Left colon (tissue), 2 donors: ENCODE data around the gene CACFD1. TPM values are rescaled to one million over a fixed set of nuclear protein-coding genes. Genes with fewer than 3 reads are reported as not detected.

Experiments
- ATAC-seq: fragments of 200-7000 bp; cut with Tn5 transposase; one replicate; pipeline ENCODE4 v1.9.1; 2020; ENCODE audit warnings: mild to moderate bottlenecking, moderate library complexity
- DNase-seq, 2 donors: peaks; one replicate each; pipeline ENCODE4 v3.0.0-alpha.2; 2020
- intact Hi-C, 2 donors: fragments of 100-400 bp; cut with DNase I in 1 of 2; cut with micrococcal nuclease in 1 of 2; formaldehyde crosslinking; loops; one replicate each; pipeline versions ENCODE4 v1.11.2 to v1.14.0; 2022; cut with DNase I, micrococcal nuclease
- total RNA-seq, 2 donors: library from RNA; stranded (reverse); fragmentation: NEBNext Ultra II Directional; extraction: Animal tissue kit (Norgen Biotek cat#: 25700); gene quantifications; one replicate each; pipeline ENCODE4 v1.2.1, GENCODE V29; 2021
- donor health status: DM: no; HTN: no; CAD: no.
- donor health status: DM: yes; HTN: yes; CAD: no.

The CACFD1 gene
- total RNA-seq, 2 donors from 2014 or later, result 66.1 to 75.4 TPM

DNA sequence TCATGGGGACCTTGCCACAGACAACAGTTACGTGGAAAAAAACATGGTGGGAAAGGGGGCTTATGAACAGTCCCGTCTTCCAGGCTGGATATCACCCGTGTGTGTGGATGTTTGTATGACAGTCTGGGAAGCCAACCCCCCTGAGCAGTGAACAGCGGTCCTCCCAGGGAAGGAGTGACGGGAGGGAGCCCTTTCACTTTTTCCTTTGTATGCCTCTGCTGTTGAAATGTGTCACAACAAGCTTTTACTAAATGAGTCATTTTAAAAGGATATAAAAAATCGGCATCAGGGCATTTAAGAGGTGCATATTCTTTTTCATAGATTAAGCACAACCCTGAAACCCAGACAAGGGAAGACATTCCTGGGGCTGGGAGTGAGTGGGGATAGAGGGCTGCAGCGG lies 59.9 kb downstream of the CACFD1 start:
- intact Hi-C loops, result no loop called here
- ATAC-seq (no peak), DNase-seq (no peak)

DNA sequence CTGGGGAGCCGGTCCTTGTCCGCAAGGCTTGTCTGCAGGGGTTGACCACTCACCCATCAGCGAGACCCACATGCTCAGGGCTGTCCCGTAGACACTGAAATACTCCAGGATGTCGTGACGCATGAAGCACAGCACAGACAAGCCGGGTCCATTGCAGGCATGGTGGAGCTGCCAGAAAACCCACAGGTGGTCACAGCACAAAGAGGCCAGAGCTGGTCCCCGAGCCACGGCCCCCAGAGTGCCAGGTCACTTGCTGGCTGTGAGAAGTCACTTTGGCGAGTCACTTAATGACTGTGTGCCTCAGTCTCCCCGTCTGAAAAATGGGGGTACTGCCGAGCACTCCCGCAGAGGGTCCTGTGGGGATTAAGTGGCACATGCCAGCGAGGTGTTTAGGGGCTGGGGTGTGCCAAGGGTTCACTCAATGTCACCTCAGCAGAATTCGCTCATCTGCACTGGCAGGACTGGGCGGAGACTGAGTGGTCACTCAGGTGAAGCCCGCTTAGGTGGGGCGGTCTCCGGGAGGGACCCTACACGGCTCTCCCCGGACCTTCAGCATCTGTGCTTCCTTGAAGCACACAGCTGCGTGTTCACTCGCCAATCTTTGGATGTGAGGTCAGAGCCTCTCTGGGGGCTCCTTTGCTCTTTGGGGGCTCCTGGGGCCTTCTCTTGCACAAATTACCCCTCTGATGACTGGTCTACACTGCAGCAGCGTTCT lies 60.5 kb downstream of the CACFD1 start:
- intact Hi-C loops, result no loop called here
- ATAC-seq (no peak), DNase-seq (no peak)

Other genes starting within 250 kb of the CACFD1 start
- gene ABO, start 184.8 kb upstream of the CACFD1 start, total RNA-seq, result 10 to 100 TPM; 77.6 to 95.1 TPM
- 10 to 100 TPM; 24.1 to 27.8 TPM for gene SURF6, start 123.8 kb upstream of the CACFD1 start, total RNA-seq
- gene MED22, start 111.8 kb upstream of the CACFD1 start, total RNA-seq, result 10 to 100 TPM; 18.8 to 20.3 TPM
- gene RPL7A, start 111.8 kb upstream of the CACFD1 start, total RNA-seq, result 1,000 to 10,000 TPM; 1,331 to 1,405 TPM
- 10 to 100 TPM; 42.0 to 48.2 TPM for gene SURF1, start 103.5 kb upstream of the CACFD1 start, total RNA-seq
- gene SURF2, start 103.4 kb upstream of the CACFD1 start, total RNA-seq, result 10 to 100 TPM in 1 of 2 donors, 1 to 10 TPM in 1; 9.5 to 10.9 TPM
- 100 to 1,000 TPM; 150 to 169 TPM for gene SURF4, start 83.9 kb upstream of the CACFD1 start, total RNA-seq
- gene STKLD1, start 83.6 kb upstream of the CACFD1 start, total RNA-seq, result under 1 TPM; 0.36 to 0.95 TPM
- 10 to 100 TPM; 18.4 to 22.5 TPM for gene REXO4, start 42.0 kb upstream of the CACFD1 start, total RNA-seq
- 1 to 10 TPM; 3.0 to 4.4 TPM for gene ADAMTS13, start 37.6 kb upstream of the CACFD1 start, total RNA-seq
- 1 to 10 TPM; 1.6 to 2.9 TPM for gene SLC2A6, start 19.1 kb downstream of the CACFD1 start, total RNA-seq
- not detected for gene MYMK, start 65.0 kb downstream of the CACFD1 start, total RNA-seq
- 1 to 10 TPM; 1.2 to 1.3 TPM for gene ADAMTSL2, start 74.7 kb downstream of the CACFD1 start, total RNA-seq
- 1 to 10 TPM in 1 of 2 donors, under 1 TPM in 1; 0.27 to 1.2 TPM for gene FAM163B, start 149.4 kb downstream of the CACFD1 start, total RNA-seq
- not detected for gene DBH, start 176.4 kb downstream of the CACFD1 start, total RNA-seq